ENCODE data around the gene CCL15.
"Not testable (repeated sequence)": the region's sequence is repeated elsewhere in the genome, so short reads cannot be mapped to it uniquely, and the experiment has no call there.

The CCL15 gene

GRCh38 chr17:35998018-35998545 is 3.3 kb downstream of the CCL15 start:
- no peak overlapping the region for H3K4me3 ChIP-seq (ENCODE audit: low read depth, low read length)
- DNase-seq (ENCODE audit: low read depth) = no peak

GRCh38 chr17:35995346-35995745 is 6.0 kb downstream of the CCL15 start:
- not testable (repeated sequence) for H3K4me3 ChIP-seq (ENCODE audit: low read depth, low read length); DNase-seq (ENCODE audit: low read depth)

DNA sequence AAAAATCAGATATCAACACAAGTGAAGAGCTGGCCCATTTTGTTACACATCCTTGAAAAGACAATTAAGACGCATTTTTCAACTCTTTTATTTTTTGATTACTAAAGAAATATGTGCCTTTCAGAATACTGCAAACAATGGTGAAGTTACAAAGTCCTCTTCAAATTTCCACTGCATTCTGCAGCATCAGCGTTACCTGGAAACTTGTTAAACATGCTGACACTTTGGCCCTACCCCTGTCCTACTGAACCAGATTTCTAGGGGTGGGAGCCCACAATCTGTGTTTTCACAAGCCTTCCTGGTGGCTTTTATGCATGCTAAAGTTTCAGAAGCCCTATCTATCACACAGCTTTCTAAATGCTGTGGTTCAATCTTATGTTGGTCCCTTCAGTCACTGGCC is 10.3 kb downstream of the CCL15 start:
- H3K4me3 ChIP-seq (ENCODE audit: low read depth, low read length) = no peak overlapping the region
- DNase-seq (ENCODE audit: low read depth) = no peak

DNA sequence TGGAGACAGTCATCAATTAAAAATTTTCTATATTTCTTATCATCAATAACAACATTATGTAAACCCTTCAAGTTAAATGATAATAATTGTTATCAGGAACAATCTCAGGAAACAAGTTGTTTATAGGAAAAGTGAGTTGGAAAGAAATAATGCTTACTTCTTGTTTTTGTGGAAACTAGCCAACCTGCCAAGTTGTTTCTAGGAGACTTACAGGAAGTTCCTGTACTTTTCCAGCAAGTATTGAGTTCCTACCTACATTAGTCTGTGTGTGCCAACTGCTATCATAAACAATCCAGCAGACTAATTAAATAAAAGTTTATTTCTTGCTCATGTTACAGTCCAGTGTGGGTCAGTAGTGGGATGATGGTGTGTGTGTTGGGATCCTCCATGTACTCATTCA is 13.2 kb downstream of the CCL15 start:
- no peak for DNase-seq (ENCODE audit: low read depth)
- H3K4me3 ChIP-seq (ENCODE audit: low read depth, low read length) = no peak overlapping the region

- DNase-seq (ENCODE audit: low read depth) = no peak
Measured at GRCh38 chr17:35986643-35987042, 14.7 kb downstream of the CCL15 start, which contains the start of gene CCL14. Gene CCL14 (minus strand): TSS chr17:35986729. CDS start chr17:35986649, 80 bp downstream.

DNA sequence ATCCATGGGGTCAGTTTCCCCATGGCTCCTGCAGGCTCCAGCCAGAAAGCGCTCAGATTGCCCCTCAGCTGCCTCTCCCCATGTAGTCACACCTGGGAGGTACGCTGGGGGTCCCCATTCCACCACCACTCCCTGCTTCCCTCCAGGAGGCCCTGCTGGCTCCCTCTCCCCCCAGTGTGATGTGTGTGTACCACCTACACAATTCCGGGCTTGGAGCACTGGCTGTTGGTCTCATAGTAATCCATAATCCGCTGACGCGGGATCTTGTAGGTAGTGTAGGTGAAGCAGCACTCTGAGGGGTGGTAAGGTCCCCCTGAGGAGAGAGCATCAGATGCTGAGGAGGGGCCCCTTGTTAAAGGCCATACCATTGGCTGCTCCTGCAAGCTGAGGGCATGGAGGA is 17.2 kb downstream of the CCL15 start:
- no peak for DNase-seq (ENCODE audit: low read depth)
- no peak overlapping the region for H3K4me3 ChIP-seq (ENCODE audit: low read depth, low read length)

More at GRCh38 chr17:35986643-35987042, 14.7 kb downstream of the CCL15 start, which contains the start of gene CCL14:
- H3K4me3 ChIP-seq (ENCODE audit: low read depth, low read length) = no peak within 1 kb of the TSS

DNA sequence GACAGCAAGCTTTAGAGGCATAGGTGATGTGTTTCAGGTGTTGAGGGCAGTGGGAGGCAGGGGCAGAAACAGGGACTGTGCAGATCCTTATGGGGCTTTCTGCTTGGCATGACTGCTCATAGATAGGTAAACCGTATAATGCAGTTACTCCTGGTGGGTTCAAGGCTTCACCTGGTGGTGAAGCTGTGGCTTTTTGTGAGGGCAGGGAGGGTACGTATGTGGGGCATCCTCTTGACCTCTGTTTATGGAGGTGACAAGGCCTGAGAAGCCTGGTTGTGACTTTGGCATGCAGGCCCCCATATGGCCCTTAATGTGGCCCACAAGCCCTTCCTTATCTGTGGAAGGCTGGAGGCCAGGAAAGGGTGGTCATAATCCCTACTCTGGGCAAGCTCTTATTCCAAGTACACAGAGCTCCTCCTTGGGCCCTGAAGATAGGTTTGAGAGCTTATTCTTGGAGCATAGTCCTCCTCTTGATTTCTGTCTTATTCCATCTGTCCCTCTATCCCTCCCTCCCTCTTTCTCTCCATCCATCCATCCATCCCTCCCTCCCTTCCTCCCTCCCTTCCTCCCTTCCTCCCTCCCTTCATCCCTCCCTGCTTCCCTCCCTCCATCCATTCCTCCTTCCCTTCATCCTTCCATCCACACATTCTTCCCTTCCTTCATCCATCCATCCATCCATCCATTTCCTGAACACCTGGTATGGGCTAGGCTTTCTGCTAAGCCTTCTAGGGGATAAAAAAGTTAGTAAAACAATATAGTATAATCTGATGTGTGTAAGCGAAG is 18.8 kb downstream of the CCL15 start:
- H3K4me3 ChIP-seq (ENCODE audit: low read depth, low read length) = no peak overlapping the region
- no peak for DNase-seq (ENCODE audit: low read depth)

DNA sequence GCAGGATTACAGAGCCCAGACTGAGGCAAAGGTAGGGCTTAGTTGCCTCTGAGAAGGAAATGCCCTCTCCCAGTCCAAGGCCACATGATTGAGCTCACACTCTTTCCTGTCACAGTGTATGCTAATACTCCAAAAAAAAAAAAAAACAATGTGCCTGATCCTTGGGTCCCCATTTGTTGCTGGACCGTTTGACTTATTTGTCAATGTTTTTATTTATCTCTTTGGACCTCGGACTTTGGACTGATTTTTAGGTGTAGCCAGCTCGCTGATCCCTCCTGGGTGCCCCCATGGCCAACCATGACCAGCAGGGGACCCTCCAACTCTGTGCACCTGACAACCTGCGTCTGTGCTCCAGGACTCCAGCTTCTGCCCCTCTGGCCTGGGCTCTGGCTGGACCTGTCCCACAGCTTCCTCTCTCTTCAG is 19.4 kb downstream of the CCL15 start:
- DNase-seq (ENCODE audit: low read depth) = no peak
- H3K4me3 ChIP-seq (ENCODE audit: low read depth, low read length) = no peak overlapping the region

- DNase-seq (ENCODE audit: low read depth) = no peak
- H3K4me3 ChIP-seq (ENCODE audit: low read depth, low read length) = no peak within 1 kb of the TSS
Measured at GRCh38 chr17:35981246-35981645, 20.1 kb downstream of the CCL15 start, which contains the start of gene CCL16. Gene CCL16 (minus strand): TSS chr17:35981497. CDS start chr17:35981420, 77 bp downstream.

- DNase-seq (ENCODE audit: low read depth) = no peak
- no peak overlapping the region for H3K4me3 ChIP-seq (ENCODE audit: low read depth, low read length)
Measured at GRCh38 chr17:35978346-35978745, 23.0 kb downstream of the CCL15 start.

- no peak overlapping the region for H3K4me3 ChIP-seq (ENCODE audit: low read depth, low read length)
- DNase-seq (ENCODE audit: low read depth) = no peak
Measured at GRCh38 chr17:35977509-35977908, 23.8 kb downstream of the CCL15 start.

DNA sequence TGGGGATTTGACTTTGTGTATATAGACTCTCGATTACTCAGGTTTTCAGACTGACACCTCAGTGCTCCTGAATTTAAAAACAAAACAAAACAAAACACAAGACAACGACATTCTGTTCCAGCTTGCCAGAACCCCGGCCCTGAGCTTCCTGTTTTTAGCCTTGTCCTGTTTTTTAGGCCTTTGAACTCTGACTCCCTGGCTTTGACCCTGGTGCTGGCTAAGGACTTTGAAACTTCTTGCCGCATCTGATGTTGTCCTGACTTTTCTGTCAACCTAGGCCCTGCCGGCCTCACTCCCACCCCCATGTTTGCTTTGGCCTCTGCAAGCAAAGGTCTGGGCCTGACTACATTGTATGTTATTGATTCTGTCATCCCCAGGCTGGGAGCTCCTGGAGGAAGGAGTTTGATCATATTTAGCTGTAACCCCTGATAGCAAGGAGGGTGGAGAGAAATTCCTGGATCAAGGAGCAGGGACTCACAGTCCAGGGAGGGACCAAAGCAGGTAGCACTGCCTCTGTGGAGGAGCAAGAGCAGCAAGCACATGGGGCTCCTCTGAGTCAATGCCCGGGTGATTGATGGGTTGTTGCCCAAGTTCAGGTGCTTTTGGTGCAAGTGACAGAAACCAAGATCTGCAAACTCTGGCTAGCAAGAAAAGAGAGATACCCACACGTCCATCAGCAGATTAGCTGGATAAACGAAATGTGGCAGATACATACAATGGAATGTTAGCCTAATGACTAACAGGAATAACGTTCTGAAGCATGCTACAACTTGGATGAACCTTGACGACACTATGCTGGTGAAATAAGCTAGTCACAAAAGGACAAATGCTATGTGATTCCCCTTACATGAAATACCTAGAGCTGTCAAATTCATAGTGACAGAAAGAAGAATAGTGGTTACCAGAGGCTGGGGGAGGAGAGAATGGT is 27.8 kb downstream of the CCL15 start:
- no peak overlapping the region for H3K4me3 ChIP-seq (ENCODE audit: low read depth, low read length)
- DNase-seq (ENCODE audit: low read depth) = no peak

GRCh38 chr17:35972945-35973332 is 28.4 kb downstream of the CCL15 start:
- no peak overlapping the region for H3K4me3 ChIP-seq (ENCODE audit: low read depth, low read length)
- DNase-seq (ENCODE audit: low read depth) = no peak

GRCh38 chr17:35972535-35972934 is 28.8 kb downstream of the CCL15 start:
- no peak for DNase-seq (ENCODE audit: low read depth)
- no peak overlapping the region for H3K4me3 ChIP-seq (ENCODE audit: low read depth, low read length)

- DNase-seq (ENCODE audit: low read depth) = no peak
- no peak overlapping the region for H3K4me3 ChIP-seq (ENCODE audit: low read depth, low read length)
Measured at GRCh38 chr17:35972066-35972465, 29.3 kb downstream of the CCL15 start.

GRCh38 chr17:35969558-35970380 is 31.6 kb downstream of the CCL15 start:
- no peak overlapping the region for H3K4me3 ChIP-seq (ENCODE audit: low read depth, low read length)
- DNase-seq (ENCODE audit: low read depth) = peak; percentile 18

DNA sequence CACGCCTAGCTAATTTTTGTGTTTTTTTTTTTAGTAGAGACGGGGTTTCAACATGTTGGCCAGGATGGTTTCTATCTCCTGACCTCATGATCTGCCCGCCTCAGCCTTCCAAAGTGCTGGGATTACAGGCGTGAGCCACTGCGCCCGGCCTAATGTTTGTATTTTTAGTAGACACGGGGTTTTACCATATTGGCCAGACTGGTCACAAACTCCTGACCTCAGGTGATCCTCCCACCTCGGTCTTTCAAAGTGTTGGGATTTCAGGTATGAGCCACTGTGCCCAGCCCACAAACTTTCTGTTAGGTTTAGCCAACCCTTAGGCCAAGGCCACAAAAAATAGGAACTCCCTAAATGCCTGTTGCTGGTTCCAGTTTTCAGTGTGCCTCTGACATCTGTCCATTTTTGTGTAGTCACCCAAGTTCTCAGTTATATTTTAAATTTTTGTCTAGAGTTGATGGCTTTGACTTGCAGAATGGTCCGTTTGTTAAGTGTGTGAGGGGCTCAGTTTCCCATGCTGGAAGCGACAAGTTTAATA is 32.8 kb downstream of the CCL15 start:
- H3K4me3 ChIP-seq (ENCODE audit: low read depth, low read length) = no peak overlapping the region
- no peak for DNase-seq (ENCODE audit: low read depth)

GRCh38 chr17:35965272-35965671 is 36.1 kb downstream of the CCL15 start:
- no peak overlapping the region for H3K4me3 ChIP-seq (ENCODE audit: low read depth, low read length)
- DNase-seq (ENCODE audit: low read depth) = no peak

- no peak overlapping the region for H3K4me3 ChIP-seq (ENCODE audit: low read depth, low read length)
- no peak for DNase-seq (ENCODE audit: low read depth)
Measured at GRCh38 chr17:35963663-35964062, 37.7 kb downstream of the CCL15 start.

Measured in skeletal muscle cell (primary cell).